Measurements from ENCODE around the gene RTL5. TPM values are rescaled to one million over a fixed set of nuclear protein-coding genes. Genes with fewer than 3 reads are reported as not detected.

The RTL5 gene
- total RNA-seq, 1 experiment from 2014 or later, result 0.07 TPM

DNA sequence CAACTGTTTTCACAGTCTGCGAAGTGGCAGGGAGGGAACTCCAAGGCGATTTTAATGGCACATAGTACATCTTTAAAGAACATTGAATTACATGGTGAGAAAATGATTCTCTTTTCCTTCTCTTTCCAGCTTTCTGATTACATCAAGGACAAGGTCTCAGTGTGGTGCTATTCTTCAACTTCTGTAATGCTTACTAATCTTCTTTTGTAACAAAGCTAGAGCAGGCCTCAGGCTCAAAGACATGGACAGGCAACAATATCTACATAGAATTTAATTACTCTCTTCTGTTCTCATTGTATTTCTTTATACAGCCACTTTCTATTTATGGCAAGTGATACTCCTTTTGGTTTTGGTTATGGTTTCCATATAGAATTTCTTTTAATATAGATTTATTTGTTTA, 48.4 kb downstream of the RTL5 start:
- H4K20me1 ChIP-seq (ENCODE audit: insufficient read depth, low read depth, low read length), result no peaks in the 10 kb centered on the region
- no peak for DNase-seq
- H3K4me1 ChIP-seq (ENCODE audit: low read length), result no peaks in the 10 kb centered on the region
- no peaks in the 10 kb centered on the region for H3K9me3 ChIP-seq (ENCODE audit: low read length)
- H3K36me3 ChIP-seq (ENCODE audit: insufficient read depth, low read length), result no peaks in the 10 kb centered on the region
- H3K4me3 ChIP-seq (ENCODE audit: low read length), result no peak overlapping the region
- H3K9me2 ChIP-seq (replicated peaks; ENCODE audit: insufficient read depth, low read length), result no peaks in the 10 kb centered on the region
- H3K9ac ChIP-seq (ENCODE audit: low read length), result no peak overlapping the region
- H3K79me2 ChIP-seq (ENCODE audit: low read length), result no peaks in the 10 kb centered on the region
- H3K4me2 ChIP-seq (ENCODE audit: low read depth, low read length, poor library complexity, severe bottlenecking), result no peak overlapping the region
- H3K27me3 ChIP-seq (ENCODE audit: low read length), result no peaks in the 10 kb centered on the region
- no peak overlapping the region for H3K27ac ChIP-seq (ENCODE audit: low read length)
- H2AFZ ChIP-seq (ENCODE audit: low read length), result no peak overlapping the region

DNA sequence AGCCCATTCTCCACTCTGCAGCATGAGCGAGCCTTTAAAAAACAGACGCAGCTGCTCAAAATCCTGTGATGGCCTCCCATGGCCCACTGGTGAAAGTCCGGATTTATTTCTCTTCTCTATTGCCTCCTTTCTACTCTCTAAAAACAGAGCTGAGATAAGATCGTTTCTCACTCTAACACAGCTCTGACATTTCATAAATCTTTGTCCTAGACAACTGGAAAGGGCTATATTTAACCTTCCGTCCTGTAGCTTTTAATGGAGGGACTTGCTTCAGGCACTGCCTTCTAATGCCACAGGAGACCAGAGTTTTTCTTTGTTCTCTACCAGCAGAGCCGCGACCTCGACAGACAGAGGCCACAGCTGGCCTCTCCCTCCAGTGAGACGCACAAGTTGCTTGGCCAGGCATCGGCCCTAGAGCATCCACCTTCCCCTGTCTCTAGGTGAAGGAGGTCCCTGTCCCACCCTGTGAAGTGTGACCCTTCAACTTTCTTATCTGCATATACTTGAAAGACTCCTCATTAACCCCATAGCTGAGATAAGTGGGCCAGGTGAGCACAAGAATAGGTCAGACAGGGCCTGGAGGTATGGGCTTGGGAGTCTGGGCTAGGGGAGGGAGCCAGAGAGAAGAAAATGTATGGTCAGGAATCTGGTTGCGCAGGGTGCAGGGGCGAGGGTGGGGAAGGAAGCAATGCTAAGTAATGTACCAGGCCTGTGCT, 50.0 kb downstream of the RTL5 start:
- H3K4me3 ChIP-seq (ENCODE audit: low read length), result no peak overlapping the region
- H3K27me3 ChIP-seq (ENCODE audit: low read length), result no peaks in the 10 kb centered on the region
- H2AFZ ChIP-seq (ENCODE audit: low read length), result no peak overlapping the region
- H3K4me2 ChIP-seq (ENCODE audit: low read depth, low read length, poor library complexity, severe bottlenecking), result no peak overlapping the region
- no peaks in the 10 kb centered on the region for H3K9me3 ChIP-seq (ENCODE audit: low read length)
- no peaks in the 10 kb centered on the region for H4K20me1 ChIP-seq (ENCODE audit: insufficient read depth, low read depth, low read length)
- H3K9ac ChIP-seq (ENCODE audit: low read length), result no peak overlapping the region
- H3K4me1 ChIP-seq (ENCODE audit: low read length), result no peaks in the 10 kb centered on the region
- H3K27ac ChIP-seq (ENCODE audit: low read length), result no peak overlapping the region
- H3K9me2 ChIP-seq (replicated peaks; ENCODE audit: insufficient read depth, low read length), result no peaks in the 10 kb centered on the region
- DNase-seq, result no peak
- no peaks in the 10 kb centered on the region for H3K79me2 ChIP-seq (ENCODE audit: low read length)
- no peaks in the 10 kb centered on the region for H3K36me3 ChIP-seq (ENCODE audit: insufficient read depth, low read length)

DNA sequence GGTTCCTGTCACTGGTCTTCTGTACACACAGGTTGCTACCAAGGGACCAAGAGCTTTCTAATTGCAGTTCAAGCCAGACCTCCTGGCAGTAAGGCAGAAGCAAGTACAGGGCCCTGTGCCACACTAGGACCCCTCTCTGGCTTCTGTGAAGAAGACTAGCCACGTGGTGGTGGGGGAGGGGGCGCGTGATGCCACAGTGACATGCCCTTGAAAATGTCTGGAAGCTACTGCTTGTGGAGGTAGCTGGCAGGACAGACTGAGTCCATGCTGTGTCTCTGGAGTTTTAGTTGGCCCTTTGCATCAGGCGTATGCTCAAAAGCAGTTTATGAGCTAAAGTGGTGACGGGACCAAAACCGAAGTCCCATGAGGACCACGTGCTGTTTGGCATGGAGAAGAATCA, 50.9 kb downstream of the RTL5 start:
- Histone ChIP-seq H2AFZ (ENCODE audit: low read length) (no peak overlapping the region), H4K20me1 (ENCODE audit: insufficient read depth, low read depth, low read length) (no peaks in the 10 kb centered on the region), H3K4me3 (ENCODE audit: low read length) (no peak overlapping the region), H3K27ac (ENCODE audit: low read length) (no peak overlapping the region), H3K9ac (ENCODE audit: low read length) (no peak overlapping the region), H3K9me2 (replicated peaks; ENCODE audit: insufficient read depth, low read length) (no peaks in the 10 kb centered on the region), H3K4me1 (ENCODE audit: low read length) (no peaks in the 10 kb centered on the region), H3K9me3 (ENCODE audit: low read length) (no peaks in the 10 kb centered on the region), H3K79me2 (ENCODE audit: low read length) (no peaks in the 10 kb centered on the region), H3K36me3 (ENCODE audit: insufficient read depth, low read length) (no peaks in the 10 kb centered on the region), H3K27me3 (ENCODE audit: low read length) (no peaks in the 10 kb centered on the region), H3K4me2 (ENCODE audit: low read depth, low read length, poor library complexity, severe bottlenecking) (no peak overlapping the region)
- no peak for DNase-seq

DNA sequence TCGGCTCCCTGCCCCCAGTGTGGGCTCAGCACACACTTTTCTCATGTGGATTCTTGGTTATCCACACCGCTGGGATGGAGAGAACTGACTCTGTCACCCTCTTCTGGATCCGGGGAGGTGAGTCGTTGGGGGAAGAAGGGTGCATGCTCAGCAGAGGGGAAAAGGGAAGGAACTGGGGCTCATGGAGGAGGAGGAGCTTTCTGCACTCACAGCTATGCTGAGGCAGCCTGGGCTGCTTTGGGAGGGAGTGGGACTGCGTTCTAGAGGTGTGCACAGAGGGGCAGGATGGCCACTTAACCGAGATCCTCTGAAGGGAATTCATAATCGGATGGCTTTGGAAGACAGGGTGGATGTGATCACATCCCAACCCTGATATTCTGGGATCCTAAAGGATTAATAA, 51.6 kb downstream of the RTL5 start:
- no peak overlapping the region for H3K27ac ChIP-seq (ENCODE audit: low read length)
- no peaks in the 10 kb centered on the region for H3K9me3 ChIP-seq (ENCODE audit: low read length)
- H3K4me2 ChIP-seq (ENCODE audit: low read depth, low read length, poor library complexity, severe bottlenecking), result no peak overlapping the region
- H3K36me3 ChIP-seq (ENCODE audit: insufficient read depth, low read length), result no peaks in the 10 kb centered on the region
- no peak for DNase-seq
- no peaks in the 10 kb centered on the region for H3K27me3 ChIP-seq (ENCODE audit: low read length)
- H3K4me1 ChIP-seq (ENCODE audit: low read length), result no peaks in the 10 kb centered on the region
- H3K4me3 ChIP-seq (ENCODE audit: low read length), result no peak overlapping the region
- H3K9ac ChIP-seq (ENCODE audit: low read length), result no peak overlapping the region
- H3K9me2 ChIP-seq (replicated peaks; ENCODE audit: insufficient read depth, low read length), result no peaks in the 10 kb centered on the region
- no peak overlapping the region for H2AFZ ChIP-seq (ENCODE audit: low read length)
- H3K79me2 ChIP-seq (ENCODE audit: low read length), result no peaks in the 10 kb centered on the region
- no peaks in the 10 kb centered on the region for H4K20me1 ChIP-seq (ENCODE audit: insufficient read depth, low read depth, low read length)

DNA sequence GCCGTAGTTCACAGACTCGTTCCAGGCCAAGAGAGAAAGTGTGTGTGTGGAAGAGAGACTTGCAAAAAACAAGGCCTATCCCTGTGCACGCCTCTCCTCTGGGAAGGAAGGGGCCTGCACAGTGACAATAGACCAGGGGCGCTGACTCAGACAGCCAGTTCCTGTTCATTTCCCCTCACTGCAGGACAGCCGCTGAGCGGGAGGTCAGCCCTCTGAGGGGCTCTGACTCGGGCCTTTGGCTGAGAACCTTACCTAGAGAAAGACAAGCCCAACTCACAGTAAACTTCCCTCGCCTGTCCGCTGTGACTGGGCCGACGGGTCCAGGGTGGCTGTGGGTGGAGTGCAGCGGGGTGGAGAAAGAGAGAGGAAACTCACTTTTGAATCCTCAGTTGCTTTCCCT, 52.1 kb downstream of the RTL5 start:
- Histone ChIP-seq H3K9ac (ENCODE audit: low read length) (no peak overlapping the region), H3K27ac (ENCODE audit: low read length) (no peak overlapping the region), H3K4me2 (ENCODE audit: low read depth, low read length, poor library complexity, severe bottlenecking) (no peak overlapping the region), H3K36me3 (ENCODE audit: insufficient read depth, low read length) (no peaks in the 10 kb centered on the region), H4K20me1 (ENCODE audit: insufficient read depth, low read depth, low read length) (no peaks in the 10 kb centered on the region), H3K4me3 (ENCODE audit: low read length) (no peak overlapping the region), H3K79me2 (ENCODE audit: low read length) (no peaks in the 10 kb centered on the region), H3K27me3 (ENCODE audit: low read length) (no peaks in the 10 kb centered on the region), H3K4me1 (ENCODE audit: low read length) (no peaks in the 10 kb centered on the region), H3K9me2 (replicated peaks; ENCODE audit: insufficient read depth, low read length) (no peaks in the 10 kb centered on the region), H3K9me3 (ENCODE audit: low read length) (no peaks in the 10 kb centered on the region), H2AFZ (ENCODE audit: low read length) (no peak overlapping the region)
- DNase-seq, result no peak

DNA sequence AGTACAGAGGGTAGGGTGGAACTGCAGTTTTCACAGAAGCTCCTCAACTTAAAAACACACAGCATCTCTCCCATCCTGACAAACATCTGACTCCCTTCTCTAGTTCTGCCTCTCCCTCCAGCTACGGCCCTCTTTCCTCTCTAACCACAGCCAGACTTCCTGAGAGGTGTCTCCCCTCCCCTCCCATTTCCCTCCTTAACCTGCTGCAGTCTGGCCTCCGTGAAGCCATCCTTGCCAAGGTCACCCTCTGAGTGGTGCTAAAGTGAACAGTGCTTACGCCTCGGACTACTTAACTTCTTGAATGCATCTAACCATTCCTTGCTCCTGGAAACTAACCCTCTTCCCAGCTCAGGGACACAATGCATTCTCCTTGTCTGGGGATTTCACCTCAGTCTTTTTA, 53.3 kb downstream of the RTL5 start:
- Histone ChIP-seq H3K27me3 (ENCODE audit: low read length) (no peaks in the 10 kb centered on the region), H3K9me3 (ENCODE audit: low read length) (no peaks in the 10 kb centered on the region), H3K4me3 (ENCODE audit: low read length) (no peak overlapping the region), H2AFZ (ENCODE audit: low read length) (no peak overlapping the region), H4K20me1 (ENCODE audit: insufficient read depth, low read depth, low read length) (no peaks in the 10 kb centered on the region), H3K9ac (ENCODE audit: low read length) (no peak overlapping the region), H3K4me1 (ENCODE audit: low read length) (no peaks in the 10 kb centered on the region), H3K4me2 (ENCODE audit: low read depth, low read length, poor library complexity, severe bottlenecking) (no peak overlapping the region), H3K9me2 (replicated peaks; ENCODE audit: insufficient read depth, low read length) (no peaks in the 10 kb centered on the region), H3K36me3 (ENCODE audit: insufficient read depth, low read length) (no peaks in the 10 kb centered on the region), H3K27ac (ENCODE audit: low read length) (no peak overlapping the region), H3K79me2 (ENCODE audit: low read length) (no peaks in the 10 kb centered on the region)
- DNase-seq, result no peak

Other genes starting within 250 kb of the RTL5 start
- gene NHSL2, start 221.1 kb downstream of the RTL5 start, total RNA-seq (2014; rRNA removed; shearing (Covaris generic); ENCODE audit: low replicate concordance), result not detected in 2 replicates
- 10.5 and 28.4 TPM in 2 replicates for gene PIN4, start 49.8 kb upstream of the RTL5 start, total RNA-seq (2014; rRNA removed; shearing (Covaris generic); ENCODE audit: low replicate concordance)
- 3.0 and 5.9 TPM in 2 replicates for gene ERCC6L, start 107.1 kb upstream of the RTL5 start, total RNA-seq (2014; rRNA removed; shearing (Covaris generic); ENCODE audit: low replicate concordance)
- 1,619 and 1,990 TPM in 2 replicates for gene RPS4X, start 145.3 kb upstream of the RTL5 start, total RNA-seq (2014; rRNA removed; shearing (Covaris generic); ENCODE audit: low replicate concordance)
- gene CITED1, start 174.0 kb upstream of the RTL5 start, total RNA-seq (2014; rRNA removed; shearing (Covaris generic); ENCODE audit: low replicate concordance), result 0.26 TPM in 1 of 2 replicates, not detected in the other